GM18511 (cell line): ENCODE data around the gene TMEM176A.
"Not testable (repeated sequence)": the region's sequence is repeated elsewhere in the genome, so short reads cannot be mapped to it uniquely, and the experiment has no call there.

Experiments used
- ATAC-seq: cut with Tn5 transposase; IDR thresholded peaks from one replicate; pipeline ENCODE4 v1.9.1; 2021; ENCODE audit warnings: mild to moderate bottlenecking, moderate library complexity; ENCODE audit not compliant: unreplicated experiment

The TMEM176A gene

GRCh38 chr7:150807616-150808438 is 7.3 kb downstream of the TMEM176A start:
- not testable (repeated sequence) for ATAC-seq

GRCh38 chr7:150814328-150815001 is 13.9 kb downstream of the TMEM176A start:
- ATAC-seq, result no peak

GRCh38 chr7:150818971-150819370 is 18.4 kb downstream of the TMEM176A start:
- ATAC-seq, result no peak

DNA sequence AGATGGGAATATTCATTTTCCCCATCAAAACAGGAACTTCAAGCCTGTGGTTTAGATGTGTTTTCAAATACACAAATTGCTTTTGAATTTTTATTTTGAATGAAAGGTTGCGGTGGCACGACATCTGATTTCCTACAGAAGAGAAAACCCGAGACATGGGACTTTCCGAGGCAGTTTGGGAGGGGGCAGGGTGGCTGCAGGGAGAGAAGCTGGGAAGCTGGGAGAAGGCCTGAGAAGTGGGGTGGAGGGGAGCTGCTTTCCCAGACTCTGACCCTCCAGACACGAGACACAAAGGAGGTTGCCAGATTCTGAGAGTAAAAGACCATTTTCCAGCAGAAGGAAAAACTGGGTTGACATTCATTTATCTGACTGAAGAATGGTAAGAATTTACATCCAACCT is 19.6 kb downstream of the TMEM176A start:
- ATAC-seq, result no peak

DNA sequence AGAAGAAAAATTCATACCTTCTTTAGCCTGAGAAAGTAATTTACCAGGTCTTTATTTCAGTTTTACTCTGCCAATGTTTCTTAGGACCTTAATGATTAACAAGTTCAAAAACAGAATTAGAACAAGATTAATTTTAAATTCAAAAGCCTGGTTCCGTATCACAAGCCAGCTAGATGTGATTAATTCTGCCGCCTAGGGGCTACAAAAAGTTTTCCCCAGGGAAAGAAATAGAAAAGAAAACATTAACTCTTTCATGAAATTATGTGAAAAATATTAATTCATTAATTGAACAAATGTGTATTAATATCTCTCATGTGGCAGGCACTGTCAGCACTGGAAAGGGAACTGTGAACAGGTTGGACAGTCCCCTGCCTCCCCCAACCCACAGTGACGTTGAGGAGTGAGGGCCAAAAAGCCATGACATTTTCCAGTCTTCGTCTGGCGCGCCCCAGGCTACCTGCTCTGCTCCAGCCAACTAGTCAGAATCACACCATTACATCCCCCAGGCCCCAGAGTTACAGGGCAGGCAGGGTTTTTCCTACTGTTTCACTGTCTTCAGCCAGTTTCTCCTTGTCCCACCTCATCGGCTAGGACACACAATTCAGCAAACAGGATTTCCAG is 20.1 kb downstream of the TMEM176A start:
- no peak for ATAC-seq

- ATAC-seq, result no peak
Measured at GRCh38 chr7:150823043-150823442, 22.5 kb downstream of the TMEM176A start.

GRCh38 chr7:150823484-150824126 is 23.0 kb downstream of the TMEM176A start:
- ATAC-seq, result no peak

DNA sequence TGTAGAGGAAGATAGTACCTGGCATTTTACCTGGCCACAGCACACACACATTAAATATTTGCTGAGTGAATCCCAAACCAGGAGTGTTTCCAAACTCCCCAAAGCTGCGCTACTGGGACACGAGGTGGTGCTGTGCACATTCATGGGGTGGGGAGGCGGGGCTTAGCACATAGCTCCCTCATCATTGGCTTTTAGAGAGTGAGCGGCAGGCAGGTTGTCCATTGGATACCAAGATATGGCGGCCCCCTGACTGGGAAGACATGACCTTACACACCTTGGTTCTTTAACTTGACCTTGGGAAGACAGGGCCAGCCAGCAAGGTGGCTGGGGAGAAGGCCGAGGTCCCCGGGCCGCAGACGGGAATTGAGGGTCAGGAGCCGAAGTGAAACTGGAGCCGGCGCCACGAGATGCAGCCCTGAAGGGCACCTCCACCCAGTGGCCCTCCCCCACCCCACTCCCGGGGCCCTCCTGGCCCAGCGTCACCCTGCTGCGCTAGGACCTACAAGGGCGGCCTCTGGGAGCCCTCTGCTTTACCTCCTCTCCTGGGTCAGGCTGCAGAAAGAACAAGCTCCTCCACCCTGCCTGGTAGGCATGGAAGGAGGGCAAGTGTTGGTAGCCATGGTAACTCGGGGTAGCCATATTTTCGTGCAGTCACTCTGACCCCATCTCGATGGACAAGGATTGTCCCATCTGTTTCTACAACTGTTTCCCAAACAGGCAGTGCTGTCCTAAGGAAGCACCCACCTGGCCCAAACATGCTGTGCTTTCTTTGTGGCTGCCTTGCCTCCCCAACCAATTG is 24.0 kb downstream of the TMEM176A start:
- no peak for ATAC-seq

- ATAC-seq, result no peak
Measured at GRCh38 chr7:150826061-150826849, 25.7 kb downstream of the TMEM176A start.

- ATAC-seq, result no peak
Measured at GRCh38 chr7:150828384-150828783, 27.8 kb downstream of the TMEM176A start.

- ATAC-seq, result no peak
Measured at GRCh38 chr7:150829426-150829825, 28.9 kb downstream of the TMEM176A start.

GRCh38 chr7:150830937-150831336 is 30.4 kb downstream of the TMEM176A start:
- no peak for ATAC-seq

GRCh38 chr7:150831851-150832250 is 31.3 kb downstream of the TMEM176A start:
- no peak for ATAC-seq

GRCh38 chr7:150835019-150835418 is 34.5 kb downstream of the TMEM176A start:
- no peak for ATAC-seq

DNA sequence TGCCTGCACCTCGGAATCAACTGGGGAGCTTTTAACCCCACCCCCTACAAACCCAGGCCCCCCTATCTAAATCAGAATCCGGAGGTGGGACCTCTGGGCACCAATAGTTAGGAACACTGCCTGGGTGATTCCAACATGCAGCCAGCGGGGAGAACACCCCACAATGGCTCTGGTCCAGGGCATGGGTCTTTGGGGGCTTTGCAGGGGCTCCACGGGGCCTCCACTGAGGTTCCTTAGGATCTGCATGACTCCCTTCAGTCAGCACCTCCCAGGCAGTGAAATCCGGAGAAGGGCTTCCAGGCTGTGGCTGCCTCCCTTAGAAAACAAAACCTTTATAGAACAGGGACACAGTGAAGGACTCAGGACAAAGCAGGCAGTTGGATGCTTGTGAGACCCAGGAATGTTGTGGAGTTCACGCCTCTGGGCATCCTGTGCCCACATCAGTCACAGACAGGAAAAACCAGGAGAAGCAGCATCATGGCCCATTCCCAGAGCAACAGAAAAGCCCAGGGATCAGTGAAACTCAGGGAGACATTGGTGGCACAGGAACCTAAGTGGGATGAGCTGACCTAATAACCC is 35.2 kb downstream of the TMEM176A start:
- no peak for ATAC-seq

DNA sequence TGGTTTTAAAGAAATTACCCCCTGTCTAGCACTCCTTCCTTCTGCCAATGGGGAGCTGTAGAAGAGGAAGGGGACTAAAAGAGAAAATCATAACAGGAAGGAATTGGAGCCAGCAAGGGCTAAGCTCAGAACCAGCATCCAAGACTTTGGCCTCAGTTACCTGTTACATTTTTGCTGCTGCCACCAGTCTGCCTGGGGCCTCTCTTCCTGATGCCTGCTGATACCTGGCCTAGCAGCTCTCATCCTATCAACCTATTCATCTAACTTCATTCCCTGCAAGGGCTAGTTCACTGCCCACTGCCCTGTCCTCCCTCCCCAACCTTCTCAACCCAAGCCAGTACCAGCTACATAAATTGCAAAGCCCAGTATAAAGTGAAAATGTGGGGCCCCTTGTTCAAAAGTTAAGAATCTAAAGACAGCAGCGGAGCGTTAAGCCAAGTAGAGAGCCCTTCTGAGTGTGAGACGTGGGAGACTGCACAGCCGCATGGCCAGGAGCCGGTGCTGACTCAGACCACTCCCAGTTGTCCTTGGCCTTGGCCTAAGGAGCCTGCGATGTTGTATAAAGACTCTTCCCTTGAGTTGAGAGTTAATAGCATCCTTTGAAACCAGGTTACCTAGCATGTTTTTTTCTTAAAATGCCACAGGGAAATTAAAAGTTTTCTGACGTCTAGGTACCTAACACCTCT is 38.5 kb downstream of the TMEM176A start:
- no peak for ATAC-seq

DNA sequence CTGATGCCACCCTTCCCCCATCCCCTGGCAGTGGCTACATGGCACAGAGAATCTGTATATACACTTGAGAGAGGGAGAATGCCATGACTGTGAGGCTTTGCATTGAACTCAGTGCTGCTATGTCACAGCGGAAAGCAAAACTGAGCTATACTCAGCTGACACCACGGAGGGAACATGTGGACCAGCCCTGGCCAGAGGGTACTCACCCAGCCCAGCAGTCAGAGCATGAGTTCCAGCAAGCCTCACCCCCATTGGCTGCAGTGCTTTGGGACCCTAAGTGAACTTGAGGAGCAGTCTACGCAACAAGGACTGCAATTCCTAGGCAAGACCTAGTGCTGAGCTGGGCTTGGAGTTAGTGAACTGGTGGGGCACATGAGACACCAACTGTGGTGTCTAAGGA is 41.4 kb downstream of the TMEM176A start:
- ATAC-seq, result no peak

DNA sequence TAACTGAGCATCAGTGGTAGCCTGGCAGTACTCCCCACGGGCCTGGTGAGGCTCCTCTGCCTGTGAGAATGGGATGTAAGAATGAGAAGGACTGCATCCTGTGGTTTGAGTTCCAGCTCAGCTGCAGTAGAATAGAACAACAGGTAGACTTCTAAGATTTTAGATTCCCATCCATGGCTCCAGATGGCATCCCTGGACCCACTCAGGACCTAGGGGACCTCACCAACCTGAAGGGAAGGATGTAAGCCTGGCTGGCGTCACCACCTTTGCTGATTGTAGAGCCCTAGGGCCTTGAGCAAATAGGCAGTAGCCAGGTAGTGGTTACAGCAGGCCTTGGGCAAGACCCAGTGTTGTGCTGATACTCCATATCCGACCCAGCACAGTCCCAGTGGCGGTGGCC is 42.1 kb downstream of the TMEM176A start:
- ATAC-seq, result no peak

DNA sequence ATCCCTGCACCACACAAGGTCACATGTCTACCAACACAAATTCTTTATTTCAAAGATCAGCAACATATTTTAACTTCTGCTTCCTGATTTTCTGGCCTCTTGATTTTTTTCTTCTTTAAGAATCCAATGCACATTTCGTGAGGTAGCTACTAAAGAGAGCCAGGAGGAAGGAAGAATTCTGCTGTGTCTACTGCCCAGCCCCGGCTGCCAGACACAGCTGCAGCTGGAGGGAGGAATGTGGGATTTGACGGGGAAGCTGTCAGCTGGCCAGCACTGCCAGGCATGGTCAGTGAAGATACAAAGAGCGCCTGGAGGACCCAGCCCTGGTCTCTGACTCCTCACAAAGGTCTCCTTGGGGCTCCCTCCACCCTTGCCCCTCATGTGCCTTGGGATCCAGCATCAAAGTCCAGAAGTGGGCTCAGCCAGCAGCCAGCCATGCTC is 44.9 kb downstream of the TMEM176A start:
- ATAC-seq, result no peak
